ENCODE data around the gene MCRIP2.

The MCRIP2 gene

GRCh38 chr16:616733-617586, 24.7 kb upstream of the MCRIP2 start:
- no peak for DNase-seq (ENCODE audit: low read depth in 2 of 2)

- no peak for DNase-seq (ENCODE audit: low read depth in 2 of 2)
Observed at GRCh38 chr16:617855-618254, 23.8 kb upstream of the MCRIP2 start.

DNA sequence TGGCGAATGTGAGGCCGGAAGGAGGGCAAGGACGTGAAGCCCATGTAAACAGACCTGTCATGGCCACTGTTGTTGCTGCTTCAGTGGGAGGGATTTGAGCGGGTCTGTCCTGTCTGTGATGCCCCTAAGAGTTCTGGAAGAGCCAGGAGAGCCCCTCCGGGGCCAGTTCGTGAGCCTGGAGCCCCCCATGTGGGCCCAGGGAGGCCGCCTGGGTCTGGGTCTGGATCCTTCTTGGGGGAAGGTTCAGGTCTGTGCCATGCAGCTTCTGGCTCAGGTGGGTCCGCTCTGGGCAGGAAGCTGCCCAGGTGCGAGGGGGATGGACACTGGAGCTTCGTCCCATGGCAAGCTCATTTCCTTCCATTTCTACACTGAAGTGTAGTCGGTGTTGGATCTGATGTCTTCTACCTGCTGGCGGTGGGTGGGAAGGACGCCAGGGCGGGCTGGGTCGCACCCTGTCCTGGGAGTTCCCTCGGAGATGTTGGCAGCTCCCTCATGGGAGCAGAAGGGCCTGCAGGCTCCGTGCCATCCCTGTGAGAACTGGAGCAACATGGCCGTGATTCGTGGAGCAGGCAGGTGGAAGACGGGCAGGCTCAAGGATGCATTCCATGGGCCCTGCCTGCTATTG, 22.0 kb upstream of the MCRIP2 start:
- DNase-seq (ENCODE audit: low read depth in 2 of 2), result no peak

GRCh38 chr16:620700-621525, 20.7 kb upstream of the MCRIP2 start:
- DNase-seq (ENCODE audit: low read depth in 2 of 2), result no peak

GRCh38 chr16:621526-622105, 20.0 kb upstream of the MCRIP2 start:
- no peak for DNase-seq (ENCODE audit: low read depth in 2 of 2)

DNA sequence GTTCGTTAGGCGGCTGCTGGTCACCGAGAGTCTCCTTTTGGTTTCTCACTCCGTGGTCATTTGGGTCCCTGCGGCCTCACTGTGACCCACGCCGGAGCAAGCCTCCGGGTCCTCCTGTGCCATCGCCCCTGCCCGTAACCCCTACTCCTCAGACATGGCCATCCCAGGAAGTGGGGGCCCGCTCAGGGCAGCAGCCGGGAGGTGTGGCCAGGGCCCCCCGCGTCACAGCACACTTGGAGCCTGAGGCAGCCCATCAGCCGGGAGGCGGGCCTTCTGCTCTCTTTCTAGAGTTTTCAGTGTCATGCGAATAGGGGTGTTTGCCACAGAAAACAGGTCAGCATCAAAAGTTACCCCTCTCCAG, 18.7 kb upstream of the MCRIP2 start:
- DNase-seq (ENCODE audit: low read depth in 2 of 2), result no peak

DNA sequence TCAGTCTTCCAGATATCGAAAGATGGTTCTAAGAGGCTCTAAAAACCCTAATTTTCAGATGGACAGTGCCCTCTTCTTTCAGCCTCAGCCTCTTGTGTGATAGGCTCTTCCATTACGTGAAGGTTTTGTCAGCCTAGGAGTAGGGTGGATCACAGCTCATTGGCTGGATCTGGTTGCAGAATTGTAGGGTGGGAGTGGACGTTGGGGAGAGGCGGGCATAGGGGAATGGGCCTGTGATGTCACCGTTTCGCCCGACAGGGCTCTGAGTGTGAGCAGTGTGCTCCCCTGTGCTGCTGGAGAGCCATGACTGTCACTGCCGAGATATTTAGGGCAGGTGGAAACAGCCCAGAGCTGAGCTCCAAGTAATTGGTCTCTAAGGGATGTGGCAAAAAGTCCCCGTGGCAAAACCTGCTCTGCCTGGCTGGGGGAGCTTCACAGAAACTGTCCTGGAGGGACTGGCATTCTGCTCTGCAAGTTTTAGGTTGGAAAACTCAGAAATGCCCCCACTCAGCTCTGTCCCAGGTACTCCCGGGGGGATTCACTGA, 17.0 kb upstream of the MCRIP2 start:
- DNase-seq (ENCODE audit: low read depth in 2 of 2), result no peak

DNA sequence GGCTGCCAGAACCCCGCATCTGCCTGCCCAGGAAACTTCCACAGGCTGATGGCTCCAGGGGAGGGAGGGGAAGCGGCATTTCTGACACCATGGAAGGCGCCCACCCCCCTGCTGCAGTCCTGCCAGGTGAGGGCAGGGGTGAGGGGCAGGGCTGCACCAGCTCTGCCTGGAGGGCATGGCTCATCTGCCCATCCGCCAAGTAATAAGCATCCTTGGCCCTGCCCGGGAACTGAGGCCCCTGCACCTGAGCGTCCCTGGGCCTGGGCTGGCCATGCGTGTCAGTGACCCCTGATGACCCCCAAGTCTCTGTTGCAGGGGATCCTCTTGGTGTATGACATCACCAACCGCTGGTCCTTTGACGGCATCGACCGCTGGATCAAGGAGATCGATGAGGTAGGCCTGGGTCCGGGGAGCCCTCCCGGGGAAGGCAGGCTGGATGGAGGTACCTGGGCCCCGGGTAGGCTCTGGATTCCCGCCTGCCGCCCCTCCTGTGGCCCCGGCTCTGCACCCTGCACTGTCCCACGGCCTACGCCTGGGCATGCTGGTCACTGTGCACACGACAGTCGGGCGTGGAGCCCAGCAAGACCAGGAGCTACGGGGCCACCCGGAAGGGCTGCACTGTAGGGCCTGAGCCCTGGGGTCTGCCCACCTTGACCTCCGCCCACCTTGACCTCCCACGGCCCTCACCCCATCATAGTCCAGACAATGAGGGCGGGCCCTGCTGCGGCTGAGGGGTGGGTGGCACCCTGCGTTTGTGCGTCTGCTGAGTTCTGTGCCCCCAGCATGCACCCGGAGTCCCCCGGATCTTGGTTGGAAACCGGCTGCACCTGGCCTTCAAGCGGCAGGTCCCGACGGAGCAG, 16.3 kb upstream of the MCRIP2 start:
- DNase-seq (ENCODE audit: low read depth in 2 of 2), result no peak

DNA sequence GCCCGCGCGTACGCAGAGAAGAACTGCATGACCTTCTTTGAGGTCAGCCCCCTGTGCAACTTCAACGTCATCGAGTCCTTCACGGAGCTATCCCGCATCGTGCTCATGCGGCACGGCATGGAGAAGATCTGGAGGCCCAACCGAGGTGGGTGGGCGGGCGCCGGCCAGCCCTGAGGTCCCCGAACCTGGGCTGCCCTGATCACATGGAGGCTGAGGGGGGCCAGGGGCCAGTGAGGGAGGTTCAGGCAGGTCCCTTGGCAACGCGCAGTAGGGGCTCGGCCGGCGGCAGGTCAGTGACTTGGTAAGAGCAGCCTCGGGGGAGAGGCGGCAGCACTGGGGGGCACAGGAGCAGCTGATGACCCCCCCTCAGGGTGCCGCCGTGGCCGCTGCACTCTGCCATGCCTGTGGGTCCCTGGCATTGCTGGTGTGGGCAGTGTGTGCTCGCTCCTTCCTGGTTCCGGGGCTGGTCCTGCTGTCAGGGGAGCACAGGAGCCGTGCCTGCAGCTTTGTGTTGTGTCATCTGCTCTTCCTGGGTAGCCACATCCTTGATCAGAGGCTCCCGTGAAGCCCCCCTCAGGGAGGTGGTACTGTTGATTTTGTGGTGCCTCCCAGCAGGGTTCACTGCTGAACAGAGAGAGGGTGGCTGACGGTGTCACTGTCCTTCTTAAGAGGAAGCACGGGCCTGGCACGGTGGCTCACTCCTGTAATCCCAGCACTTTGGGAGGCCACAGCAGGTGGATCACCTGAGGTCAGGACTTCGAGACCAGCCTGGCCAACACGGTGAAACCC, 15.5 kb upstream of the MCRIP2 start:
- DNase-seq (ENCODE audit: low read depth in 2 of 2), result no peak

DNA sequence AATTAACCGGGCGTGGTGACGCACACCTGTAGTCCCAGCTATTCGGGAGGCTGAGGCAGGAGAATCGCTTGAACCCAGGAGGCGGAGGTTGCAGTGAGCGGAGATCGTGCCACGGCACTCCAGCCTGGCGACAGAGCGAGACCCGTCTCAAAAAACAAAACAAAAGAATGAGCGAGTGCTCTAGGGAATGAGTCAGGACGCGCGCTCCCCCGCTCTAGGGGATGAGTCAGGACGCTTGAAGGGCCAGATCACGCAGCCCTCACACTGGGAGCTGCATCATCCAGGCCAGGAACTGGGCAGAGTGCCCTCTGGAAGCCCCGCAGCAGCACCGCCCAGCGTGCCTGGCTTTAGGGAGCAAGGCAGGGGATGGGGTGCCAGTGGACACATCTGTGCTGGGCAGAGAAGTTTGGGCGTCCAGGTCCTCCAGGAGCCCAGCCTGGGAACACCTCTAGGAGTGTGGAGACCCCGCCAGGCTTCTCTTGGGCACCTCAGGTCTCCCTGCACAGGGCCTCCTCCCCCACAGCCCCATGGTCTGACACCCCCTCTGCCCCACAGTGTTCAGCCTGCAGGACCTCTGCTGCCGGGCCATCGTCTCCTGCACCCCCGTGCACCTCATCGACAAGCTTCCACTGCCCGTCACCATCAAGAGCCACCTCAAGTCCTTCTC, 14.7 kb upstream of the MCRIP2 start:
- DNase-seq (ENCODE audit: low read depth in 2 of 2), result no peak

- no peak for DNase-seq (ENCODE audit: low read depth in 2 of 2)
Observed at GRCh38 chr16:627454-628239, 14.0 kb upstream of the MCRIP2 start.

- DNase-seq (ENCODE audit: low read depth in 2 of 2), result no peak
Observed at GRCh38 chr16:628321-629061, 13.1 kb upstream of the MCRIP2 start.

- no peak for DNase-seq (ENCODE audit: low read depth in 2 of 2)
Observed at GRCh38 chr16:629185-629832, 12.3 kb upstream of the MCRIP2 start.

GRCh38 chr16:629833-630248, 11.8 kb upstream of the MCRIP2 start:
- no peak for DNase-seq (ENCODE audit: low read depth in 2 of 2)

GRCh38 chr16:630249-630814, 11.3 kb upstream of the MCRIP2 start:
- no peak for DNase-seq (ENCODE audit: low read depth in 2 of 2)

GRCh38 chr16:630815-631405, 10.7 kb upstream of the MCRIP2 start, which contains the start of gene WFIKKN1:
Gene WFIKKN1 (plus strand): TSS chr16:630985. CDS start chr16:631254, 269 bp downstream.
- DNase-seq (ENCODE audit: low read depth in 2 of 2), result no peak

Data from stimulated activated CD4-positive, alpha-beta T cell treated with anti-CD3 and anti-CD28 coated beads, Interleukin-12 subunit alpha, Interleukin-12 subunit beta, amount 100 ng/mL, for 24 hours (primary cell).